Activated T-cell treated with anti-CD3 and anti-CD28 coated beads for 4 hours (primary cell): ENCODE data around the gene ZFYVE26.
A peak's percentile ranks its signal among the peaks of the same experiment; 100 is the strongest.
"Not testable (repeated sequence)": the region's sequence is repeated elsewhere in the genome, so short reads cannot be mapped to it uniquely, and the experiment has no call there.

Experiments used
- DNase-seq: peaks from one replicate; pipeline ENCODE4 v3.0.0-alpha.2; 2020

The ZFYVE26 gene

GRCh38 chr14:67816326-67817002, at the start of gene ZFYVE26:
TSS of gene ZFYVE26 (minus strand) at chr14:67816590. CDS start at chr14:67815963, 627 bp downstream.
- DNase-seq = peak; percentile 82

GRCh38 chr14:67863223-67863622, 46.8 kb upstream of the ZFYVE26 start:
- DNase-seq = no peak

GRCh38 chr14:67859169-67859749, 42.9 kb upstream of the ZFYVE26 start:
- no peak for DNase-seq

- no peak for DNase-seq
These were observed 41.5 kb upstream of the ZFYVE26 start for GRCh38 chr14:67857778-67858350.

GRCh38 chr14:67856827-67857226, 40.4 kb upstream of the ZFYVE26 start:
- DNase-seq = no peak

- no peak for DNase-seq
These were observed 37.3 kb upstream of the ZFYVE26 start for GRCh38 chr14:67853715-67854114.

GRCh38 chr14:67852926-67853604, 36.7 kb upstream of the ZFYVE26 start:
- no peak for DNase-seq

GRCh38 chr14:67851785-67852410, 35.5 kb upstream of the ZFYVE26 start:
- no peak for DNase-seq

- no peak for DNase-seq
These were observed 33.9 kb upstream of the ZFYVE26 start for GRCh38 chr14:67850066-67850830.

- DNase-seq = no peak
These were observed 29.7 kb upstream of the ZFYVE26 start for GRCh38 chr14:67846029-67846610.

- peak; percentile 46 for DNase-seq
These were observed 20.7 kb upstream of the ZFYVE26 start for GRCh38 chr14:67837011-67837624.

- DNase-seq = no peak
These were observed 19.2 kb upstream of the ZFYVE26 start for GRCh38 chr14:67835596-67835995.

GRCh38 chr14:67833403-67833802, 17.0 kb upstream of the ZFYVE26 start:
- no peak for DNase-seq

- DNase-seq = no peak
These were observed 14.7 kb upstream of the ZFYVE26 start for GRCh38 chr14:67831113-67831512.

GRCh38 chr14:67821121-67821520, 4.7 kb upstream of the ZFYVE26 start:
- DNase-seq = no peak

GRCh38 chr14:67820428-67820971, 4.1 kb upstream of the ZFYVE26 start:
- no peak for DNase-seq

- peak; percentile 81 for DNase-seq
These were observed 3.4 kb upstream of the ZFYVE26 start, which contains the start of gene RAD51B for GRCh38 chr14:67819563-67820421. TSS of gene RAD51B (plus strand) at chr14:67819779.

GRCh38 chr14:67818476-67818875, 2.1 kb upstream of the ZFYVE26 start:
- DNase-seq = not testable (repeated sequence)

GRCh38 chr14:67817750-67818438, 1.5 kb upstream of the ZFYVE26 start:
- DNase-seq = no peak
